Activated CD4-positive, alpha-beta T cell treated with anti-CD3 and anti-CD28 coated beads for 4 hours (primary cell): ENCODE results near the gene TRPC1.

Experiments used
- DNase-seq, 2 donors: peaks; one replicate each; pipeline ENCODE4 v3.0.0-alpha.2; 2020

Gene TRPC1

GRCh38 chr3:142754494-142754893, 30.7 kb downstream of the TRPC1 start:
- no peak for DNase-seq

DNA sequence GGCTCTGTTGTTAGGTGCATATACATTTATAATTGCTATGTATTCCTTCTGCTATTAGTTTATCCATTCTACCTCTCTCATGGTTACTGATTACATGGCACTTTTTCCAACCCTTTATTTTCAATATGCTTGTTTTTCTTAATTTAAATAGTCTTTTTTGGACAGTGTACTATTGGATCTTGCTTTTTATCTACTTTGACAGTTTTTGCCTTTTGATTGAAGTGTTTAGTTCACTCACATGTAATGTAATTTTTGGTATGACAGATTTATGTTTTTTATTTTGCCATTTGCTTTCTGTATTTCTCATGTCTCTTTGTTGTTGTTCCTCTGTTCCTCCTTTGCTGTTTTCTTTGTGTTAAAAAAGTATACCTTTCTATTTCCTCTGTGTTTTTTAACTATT, 44.5 kb downstream of the TRPC1 start:
- no peak for DNase-seq

DNA sequence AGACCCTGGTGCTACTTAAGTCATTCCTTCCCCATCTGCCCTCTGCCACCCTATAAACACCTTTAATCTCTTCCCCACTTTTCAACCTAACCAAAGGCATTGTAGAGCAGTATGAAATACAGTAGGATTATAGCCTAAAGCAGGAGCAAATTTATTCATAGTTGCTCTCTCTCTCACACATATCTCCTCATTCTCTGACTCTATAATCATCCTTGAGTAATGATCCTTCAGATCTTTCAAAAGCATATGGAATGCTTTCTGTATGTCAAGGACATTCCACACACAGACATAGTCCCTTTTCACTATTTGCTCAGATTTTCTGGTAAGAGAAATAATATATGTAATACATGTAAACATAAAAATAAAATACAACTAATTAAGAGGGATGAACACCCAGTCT, 54.1 kb downstream of the TRPC1 start:
- DNase-seq: no peak

DNA sequence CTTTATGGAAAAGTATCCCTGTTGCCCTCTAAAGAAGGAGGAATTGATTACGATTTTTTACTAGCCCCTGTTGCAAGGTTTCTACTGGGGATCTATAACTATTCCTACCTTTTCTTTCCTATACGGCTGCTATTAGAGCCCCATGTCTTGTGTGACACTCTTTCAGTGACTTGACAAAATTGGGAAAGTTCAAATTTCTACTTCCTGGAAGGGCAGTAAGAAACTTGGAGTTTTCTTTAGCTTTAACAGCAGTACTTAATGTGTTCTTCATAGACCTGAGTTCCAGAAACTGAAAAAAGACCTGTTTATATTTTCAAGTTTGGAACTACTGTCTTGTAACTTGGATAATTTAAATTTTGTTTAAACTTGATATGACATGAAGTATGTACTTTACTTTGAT, 54.7 kb downstream of the TRPC1 start:
- no peak for DNase-seq

DNA sequence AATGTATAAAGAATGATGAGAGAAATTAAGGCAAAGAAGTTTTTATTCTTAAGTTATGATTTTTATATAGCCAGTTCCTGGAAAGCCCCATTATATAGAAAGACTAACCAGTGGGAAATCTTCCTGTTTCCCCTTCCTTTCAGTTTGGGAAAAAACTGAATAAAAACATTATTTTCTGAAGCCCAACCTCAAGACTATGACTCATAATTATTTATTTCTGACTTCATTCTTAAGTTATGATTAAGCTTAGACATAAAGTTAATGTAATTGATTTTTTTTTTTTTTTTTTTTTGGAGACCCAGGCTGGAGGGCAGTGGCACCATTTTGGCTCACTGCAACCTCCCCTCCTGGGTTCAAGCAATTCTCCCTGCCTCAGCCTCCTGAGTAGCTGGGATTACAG, 55.8 kb downstream of the TRPC1 start:
- no peak for DNase-seq

GRCh38 chr3:142782616-142783015, 58.8 kb downstream of the TRPC1 start:
- no peak for DNase-seq

DNA sequence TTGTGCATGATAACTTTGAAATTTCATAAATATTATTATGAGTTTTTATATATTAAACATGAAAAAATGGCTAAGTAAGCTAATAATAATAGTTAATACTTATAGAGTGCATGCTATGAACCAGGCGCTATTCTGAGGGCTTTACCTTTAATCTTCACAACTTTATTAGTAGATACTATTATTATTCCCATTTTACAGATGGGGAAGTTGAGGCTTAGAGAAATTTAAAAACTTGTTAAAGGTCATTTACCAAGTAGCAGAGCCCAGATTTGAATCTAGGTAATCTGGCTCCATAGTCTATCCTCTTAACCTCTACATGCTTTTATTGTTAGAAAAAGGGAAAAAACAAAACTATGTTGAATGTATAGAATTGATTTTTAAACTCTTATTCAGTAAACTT, 60.4 kb downstream of the TRPC1 start:
- DNase-seq: no peak

DNA sequence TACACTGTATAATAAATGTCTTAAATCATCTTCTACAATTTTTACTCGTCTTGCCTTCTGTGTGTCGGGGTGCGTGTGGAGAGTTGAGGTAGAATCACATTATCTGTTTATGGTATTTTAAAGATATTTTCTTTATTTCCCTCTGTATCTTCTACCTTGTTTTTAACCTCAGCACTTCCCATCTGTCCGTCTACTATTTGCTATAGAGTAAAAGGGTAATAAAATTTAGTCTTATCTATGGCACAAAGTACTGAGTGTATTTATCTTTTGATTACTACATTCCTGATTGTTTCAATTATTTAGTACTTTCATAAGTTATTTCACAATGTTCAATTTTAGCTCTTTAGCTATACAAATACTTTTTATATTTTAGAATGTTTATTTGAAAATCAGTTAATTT, 62.2 kb downstream of the TRPC1 start:
- no peak for DNase-seq

GRCh38 chr3:142787719-142788118, 63.9 kb downstream of the TRPC1 start:
- no peak for DNase-seq

DNA sequence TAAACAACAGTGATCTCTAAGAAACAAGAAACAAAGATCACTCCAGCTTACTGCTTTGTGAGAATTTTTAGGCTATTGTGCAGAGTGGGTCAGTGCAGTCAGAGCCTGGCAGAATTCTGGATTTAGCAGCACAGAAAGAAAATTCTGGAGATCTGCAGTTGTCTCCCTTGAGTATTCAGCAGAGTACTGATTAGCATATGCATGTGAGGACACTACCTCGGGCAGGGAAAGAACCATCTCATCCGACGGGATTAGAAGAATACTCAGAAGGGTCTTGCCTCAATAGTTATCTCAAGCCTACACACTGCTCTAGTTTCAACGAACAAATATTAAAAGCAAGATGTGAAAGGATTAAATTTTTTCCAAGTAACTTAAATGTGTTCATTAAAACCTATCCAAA, 70.7 kb downstream of the TRPC1 start:
- DNase-seq: no peak

- no peak for DNase-seq
Measured at GRCh38 chr3:142795332-142795731, 71.5 kb downstream of the TRPC1 start.

- DNase-seq: no peak
Measured at GRCh38 chr3:142796823-142797222, 73.0 kb downstream of the TRPC1 start.

DNA sequence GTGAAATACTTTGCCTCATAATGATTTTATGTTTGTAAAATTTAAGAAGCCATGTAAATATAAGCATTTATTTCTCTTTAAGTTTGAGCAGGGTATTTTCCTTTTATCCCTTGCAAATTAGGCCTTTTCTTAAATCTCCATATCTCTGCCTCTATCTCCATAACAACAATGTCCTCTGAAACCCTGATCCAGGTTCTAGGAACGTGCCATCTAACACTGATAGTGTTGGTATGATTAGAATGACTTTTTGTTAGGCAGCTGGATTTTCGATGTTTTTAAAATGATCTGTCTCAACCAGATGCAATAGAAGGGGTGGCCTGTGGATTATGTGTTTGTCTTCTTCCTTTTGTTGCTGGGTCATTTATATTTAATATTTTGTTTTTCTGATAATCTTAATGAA, 77.9 kb downstream of the TRPC1 start:
- no peak for DNase-seq

- no peak for DNase-seq
Measured at GRCh38 chr3:142802891-142803290, 79.1 kb downstream of the TRPC1 start.

DNA sequence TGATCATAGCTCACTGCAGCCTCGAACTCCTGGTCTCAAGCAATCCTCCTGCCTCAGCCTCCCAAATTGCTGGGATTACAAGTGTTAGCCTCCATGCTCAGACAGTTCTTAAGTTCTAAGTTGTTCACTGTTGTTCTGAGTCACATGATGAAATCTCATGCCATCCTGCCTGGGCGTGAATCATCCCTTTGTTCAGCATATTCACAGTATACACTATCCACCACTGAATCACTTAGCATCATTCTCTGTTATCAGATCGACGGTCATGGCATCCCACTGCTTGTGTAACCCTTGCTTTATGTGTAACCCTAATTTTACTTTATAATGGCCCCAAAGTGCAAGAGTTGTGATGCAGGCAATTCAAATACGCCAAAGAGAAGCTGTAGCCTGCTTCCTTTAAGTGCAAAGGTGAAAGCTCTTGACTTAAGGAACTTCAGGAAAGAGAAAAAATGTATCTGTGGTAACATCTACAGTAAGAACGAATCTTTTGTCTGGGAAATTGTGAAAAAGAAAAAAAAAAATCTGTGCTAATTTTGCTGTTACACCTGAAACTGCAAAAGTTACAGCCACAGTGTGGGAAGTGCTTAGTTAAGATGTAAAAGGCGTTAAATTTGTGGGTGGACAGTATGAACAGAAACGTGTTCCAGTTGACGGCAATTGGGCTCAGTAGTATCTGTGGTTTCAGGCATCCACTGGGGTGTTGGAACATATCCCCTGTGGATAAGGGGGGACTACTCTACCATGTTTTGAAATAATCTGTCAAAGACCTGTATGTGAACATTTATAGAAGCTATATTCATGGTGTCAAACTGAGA, 84.5 kb downstream of the TRPC1 start:
- DNase-seq: no peak

DNA sequence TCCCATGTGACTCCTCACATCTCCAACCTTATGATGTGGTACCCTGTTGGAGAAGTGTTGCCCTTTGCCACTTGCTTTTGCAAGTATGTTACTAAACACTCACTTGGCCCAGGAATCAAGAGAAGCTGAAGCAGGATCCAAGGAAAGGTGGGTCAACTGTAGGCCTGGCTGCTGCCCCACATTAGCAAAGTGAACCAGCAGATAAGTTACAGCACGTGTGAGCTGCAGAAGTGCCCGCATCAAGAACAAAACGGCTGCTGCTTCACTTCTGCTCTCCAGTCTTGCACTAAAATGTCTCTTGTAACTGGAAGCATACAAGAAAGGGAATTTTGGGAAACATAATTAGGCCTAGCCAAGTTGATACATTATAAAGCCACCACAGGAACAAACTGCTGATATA, 85.4 kb downstream of the TRPC1 start:
- DNase-seq: no peak

DNA sequence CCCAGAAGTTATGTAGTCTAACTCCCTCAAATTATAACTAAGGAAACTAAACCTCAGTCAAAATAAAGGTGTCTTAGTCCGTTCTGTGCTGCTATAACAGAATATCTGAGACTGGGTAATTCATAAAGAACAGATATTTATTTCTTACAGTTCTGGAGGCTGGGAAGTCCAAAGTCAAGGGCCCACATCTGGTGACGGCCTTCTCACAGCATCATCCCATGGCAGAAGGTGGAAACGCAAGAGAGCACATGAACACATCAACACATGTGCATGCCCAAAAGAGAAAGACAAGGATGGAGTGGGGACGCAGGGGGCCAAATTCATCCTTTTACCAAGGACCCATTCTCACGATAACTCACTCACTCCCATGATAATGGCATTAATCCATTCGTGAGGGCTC, 92.0 kb downstream of the TRPC1 start:
- no peak for DNase-seq

DNA sequence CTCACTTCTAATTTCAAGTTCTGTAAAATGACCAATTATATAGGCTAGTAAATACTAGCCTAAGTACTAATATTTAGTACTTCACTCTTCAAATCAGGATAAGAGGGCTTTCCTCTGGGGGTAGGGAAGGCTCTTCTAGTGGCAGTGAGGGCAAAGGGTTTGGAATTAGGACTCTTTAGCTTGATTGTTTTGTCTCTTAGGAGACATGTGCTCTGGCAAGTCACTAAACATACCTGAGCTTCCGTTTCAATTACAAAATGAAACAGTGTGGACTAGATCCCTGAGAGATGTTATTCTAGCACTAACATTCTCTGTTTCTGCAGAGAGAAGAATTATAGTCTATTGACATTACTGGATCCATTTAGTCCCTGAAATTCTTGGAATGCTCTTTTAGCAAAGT, 93.5 kb downstream of the TRPC1 start:
- no peak for DNase-seq

- no peak for DNase-seq
Measured at GRCh38 chr3:142817897-142818296, 94.1 kb downstream of the TRPC1 start.

DNA sequence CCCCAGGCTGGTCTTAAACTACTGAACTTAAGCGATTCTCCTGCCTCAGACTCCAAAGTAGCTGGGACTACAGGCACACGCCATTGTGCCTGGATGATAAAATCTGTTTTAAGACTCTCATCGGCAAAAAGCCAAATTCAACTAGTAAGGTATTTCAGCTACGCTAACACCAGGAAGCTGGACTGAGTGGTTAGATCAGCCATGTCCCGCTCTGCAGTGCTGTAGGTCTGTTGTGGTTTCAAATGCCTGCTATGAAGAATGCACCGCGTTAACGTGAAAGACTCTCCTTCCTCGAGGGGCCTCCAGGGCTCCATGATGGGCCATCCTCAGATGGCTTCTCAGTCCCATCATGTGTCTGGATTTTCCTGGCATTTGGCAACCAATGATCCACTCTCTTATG, 94.8 kb downstream of the TRPC1 start:
- DNase-seq: no peak

GRCh38 chr3:142819179-142819578, 95.3 kb downstream of the TRPC1 start:
- DNase-seq: no peak

- peak; percentile 14 to 29 for DNase-seq
Measured at GRCh38 chr3:142828703-142829305, 105.0 kb downstream of the TRPC1 start.

GRCh38 chr3:142837526-142837925, 113.7 kb downstream of the TRPC1 start:
- DNase-seq: no peak

DNA sequence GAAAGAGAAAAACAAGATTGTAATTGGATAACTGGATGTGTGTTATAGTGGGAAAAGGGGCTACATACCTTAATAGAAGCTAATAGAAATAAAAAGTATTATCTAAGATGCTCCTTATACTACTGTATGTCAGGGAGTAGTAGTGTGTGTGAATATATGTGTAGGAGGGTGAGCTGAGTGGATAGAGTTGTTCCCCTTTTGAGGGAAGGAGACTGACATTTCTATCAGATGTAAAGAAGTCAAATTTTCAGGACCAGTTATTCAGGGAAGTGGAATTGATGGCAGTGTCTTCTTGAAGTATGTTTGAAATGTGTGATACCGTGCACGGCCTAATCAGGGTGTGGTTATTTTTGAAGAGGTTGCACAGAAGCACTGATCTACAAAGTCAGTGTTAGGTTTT, 116.0 kb downstream of the TRPC1 start:
- DNase-seq: no peak
